Heart left ventricle (tissue), 16 donors: Measurements from ENCODE around the gene CYB5R3. TPM values are rescaled to one million over a fixed set of nuclear protein-coding genes. Genes with fewer than 3 reads are reported as not detected.
"Not testable (repeated sequence)": the region's sequence is repeated elsewhere in the genome, so short reads cannot be mapped to it uniquely, and the experiment has no call there.

Experiments used
- ATAC-seq, 4 donors: fragments of 200-7000 bp; cut with Tn5 transposase; one replicate each; pipeline ENCODE4 v1.9.1; 2020 to 2022; ENCODE audit warnings: moderate library complexity in 4 of 4, mild to moderate bottlenecking in 3 of 4, moderate number of reproducible peaks in 1 of 4
- DNase-seq, 5 donors: peaks; one replicate each; pipeline ENCODE4 v3.0.0-alpha.2; 2020
- H3K27ac ChIP-seq, 12 donors: fragments of 200-600 bp; sonication (generic) in 4 of 12; one replicate each; pipeline versions ENCODE4 v1.5.0 to v1.8.0; 2016 to 2022; ENCODE audit warnings: mild to moderate bottlenecking in 2 of 12
- H3K27me3 ChIP-seq, 9 donors: fragments of 200-600 bp; sonication (generic) in 2 of 9; one replicate each; pipeline versions ENCODE4 v1.5.1 to v1.8.0; 2016 to 2022; ENCODE audit warnings: mild to moderate bottlenecking in 3 of 9
- H3K36me3 ChIP-seq, 9 donors: fragments of 200-600 bp; sonication (generic) in 2 of 9; one replicate each; pipeline versions ENCODE4 v1.5.0 to v1.8.0; 2018 to 2022; ENCODE audit warnings: mild to moderate bottlenecking in 2 of 9
- H3K4me1 ChIP-seq, 12 donors: fragments of 200-600 bp; sonication (generic) in 4 of 12; one replicate each; pipeline versions ENCODE4 v1.5.0 to v1.8.0; 2016 to 2022; ENCODE audit warnings: mild to moderate bottlenecking in 3 of 12
- H3K4me3 ChIP-seq, 12 donors: fragments of 200-600 bp; sonication (generic) in 4 of 12; one replicate each; pipeline versions ENCODE4 v1.5.0 to v1.8.0; 2017 to 2022; ENCODE audit warnings: mild to moderate bottlenecking in 9 of 12, moderate library complexity in 4 of 12
- H3K9me3 ChIP-seq, 12 donors: fragments of 200-600 bp; sonication (generic) in 4 of 12; one replicate each; pipeline versions ENCODE4 v1.5.0 to v1.8.0; 2016 to 2022; ENCODE audit warnings: mild to moderate bottlenecking in 1 of 12
- POLR2A ChIP-seq, 2 donors: fragments of 450-650 bp; IDR thresholded peaks; one replicate each; pipeline ENCODE4 v1.6.1; 2017; ENCODE audit warnings: antibody characterized with exemption in 2 of 2, mild to moderate bottlenecking in 2 of 2, moderate library complexity in 2 of 2
- WGBS, 4 donors: extraction: QIAGEN DNeasy Blood & Tissue Kit in 2 of 4; methylation state at CpG; one replicate each; pipeline versions ENCODE4 v1.1.5 to v1.1.7; 2013 to 2018; 5-methylcytosine and 5-hydroxymethylcytosine counted together
- intact Hi-C, 10 donors: fragments of 100-400 bp; cut with DNase I; formaldehyde crosslinking; loops; one replicate each; pipeline versions ENCODE4 v1.11.1 to v1.14.2; 2022
- polyA plus RNA-seq, 2 donors: library from polyadenylated mRNA; stranded (reverse); fragments of 200-250 nt; gene quantifications; one replicate each; pipeline ENCODE4 v1.2.3, GENCODE V29; 2013
- total RNA-seq, 9 donors: library from RNA; depleted of rRNA in 2 of 9; stranded (reverse); fragments of >200 nt in 2 of 9; fragmentation: NEBNext Ultra II Directional in 3 of 9; extraction: Animal tissue kit (Norgen Biotek cat#: 25700) in 3 of 9; gene quantifications; one replicate each; pipeline versions ENCODE4 v1.1.0 to v1.2.4, GENCODE V29; 2016 to 2023
- TF ChIP-seq, protein P1 (sequence below), 12 donors: fragments of 200-600 bp; sonication (generic) in 4 of 12; IDR thresholded peaks; one replicate each; pipeline versions ENCODE4 v1.5.0 to v1.8.0; 2018 to 2022; ENCODE audit warnings: antibody characterized with exemption in 12 of 12, mild to moderate bottlenecking in 5 of 12
- donor health status: ischemic (EF 13 %, LVEDD 7.1; RV severe dilation, severe dysfunction).
- donor health status: healthy with polysubstance abuse.
- donor health status: DM: no; HTN: yes; CAD: no.
- donor health status: DM: no; HTN: no; CAD: no.
- donor health status: ischemic (EF 25% LVEDD 6.9; RV normal size, moderate dysfunction).
- donor health status: ischemic (EF 25% LVEDD 5.7; RV mildly dilated, moderate dysfunction).
- donor health status: healthy.
- donor health status: DM: yes; HTN: yes; CAD: no.
- donor health status: ischemic (EF 35%, LVEDD 5.7; RV mildly dilated, moderate dysfunction).
- donor health status: nonischemic (EF 11% LVEDD 7.7; RV severe dilation, severe dysfunction).
- donor health status: DM: yes; HTN: yes; CAD: no.
- donor health status: PGD.
- donor health status: ischemic (EF 29% LVEDD 5.4; RV normal size, mild dysfunction).
- donor health status: nonischemic (EF 23%, LVEDD 6.1; RV moderate dilation, normal function).

Gene CYB5R3
- total and polyA plus RNA-seq, 11 donors: 135 to 459 (median 305) TPM

DNA sequence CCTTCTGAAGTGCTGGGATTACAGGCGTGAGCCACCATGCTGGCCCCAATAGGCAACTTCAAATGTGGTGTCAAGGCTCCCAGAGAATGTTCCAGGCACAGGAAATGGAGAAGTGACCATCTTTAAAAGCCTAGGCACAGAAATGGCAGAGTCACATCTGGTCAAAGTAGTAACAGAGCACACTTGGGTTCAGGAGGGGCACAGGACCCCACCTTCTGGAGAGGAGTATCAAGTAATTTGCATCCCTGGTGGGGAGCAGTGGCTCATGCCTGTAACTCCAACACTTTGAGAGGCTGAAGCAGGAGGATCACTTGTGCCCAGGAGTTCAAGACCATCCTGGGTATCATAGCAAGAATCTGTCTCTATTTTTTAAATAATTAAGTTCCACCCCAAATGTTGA lies 66.2 kb downstream of the CYB5R3 start:
- no peak for DNase-seq
- WGBS, 4 donors: 92 to 100% (median 97%) methylated on average over 1 of the region's 1 CpG

DNA sequence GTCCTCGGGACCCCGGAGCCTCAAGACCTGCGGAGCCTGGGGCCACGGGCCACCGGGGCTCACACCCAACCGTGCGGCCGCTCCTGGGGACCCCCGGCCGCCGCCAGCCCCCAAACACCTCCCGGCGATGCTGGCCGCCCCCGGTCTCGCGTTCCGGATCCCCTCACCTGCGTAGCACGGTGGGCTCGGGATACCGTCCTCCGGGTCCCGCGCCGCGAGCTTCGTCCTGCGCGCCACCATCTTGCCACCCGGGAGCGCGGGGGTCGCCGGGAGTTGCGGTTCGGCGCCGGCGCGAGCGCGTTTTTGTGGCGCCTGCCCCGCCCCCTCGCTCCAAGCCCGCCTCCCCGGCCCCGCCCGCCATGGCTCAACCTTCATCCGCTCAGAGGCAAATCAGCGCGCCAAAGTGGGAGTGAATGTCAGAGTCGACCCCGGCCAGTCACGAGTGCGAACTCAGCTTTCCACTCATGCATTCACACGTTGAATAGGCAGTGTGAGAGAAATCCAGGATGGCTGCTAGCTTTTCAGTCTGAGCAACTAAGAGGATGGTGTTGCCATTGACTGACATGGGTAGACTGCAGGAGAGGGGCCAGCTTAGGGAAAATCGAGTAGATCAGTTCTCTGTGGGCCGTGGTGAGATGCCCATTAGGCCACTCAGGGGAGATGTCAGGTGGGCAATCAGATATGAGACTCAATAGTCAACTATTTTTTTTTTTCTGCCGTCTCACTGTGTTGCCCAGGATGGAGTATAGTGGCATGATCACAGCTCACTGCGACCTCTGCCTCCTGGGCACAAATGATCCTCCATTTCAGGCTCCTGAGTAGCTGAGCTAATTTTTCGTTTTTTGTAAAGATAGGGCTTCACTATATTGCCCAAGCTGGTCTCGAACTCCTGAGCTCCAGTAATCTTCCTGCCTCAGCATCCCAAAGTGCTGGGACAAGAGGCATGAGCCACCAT lies 67.2 kb downstream of the CYB5R3 start:
- Histone ChIP-seq H3K27me3 (no peaks in the 10 kb centered on the region), H3K4me3 (peak overlapping the region; percentile 54 to 99 (median 82)), H3K9me3 (no peaks in the 10 kb centered on the region), H3K4me1 (peaks cover 0 to 21% (median 11%) of the 10 kb centered on the region in 12 donors), H3K27ac (peak overlapping the region in 6 of 12 donors; percentile 46 to 74 (median 70)), H3K36me3 (peaks cover 0 to 69% (median 52%) of the 10 kb centered on the region in 9 donors)
- intact Hi-C loops: no loop called here
- TF ChIP-seq POLR2A (IDR thresholded peaks at IDR 0.05): peak in 1 of 2 donors; percentile 61
- TF ChIP-seq, protein P1, sequence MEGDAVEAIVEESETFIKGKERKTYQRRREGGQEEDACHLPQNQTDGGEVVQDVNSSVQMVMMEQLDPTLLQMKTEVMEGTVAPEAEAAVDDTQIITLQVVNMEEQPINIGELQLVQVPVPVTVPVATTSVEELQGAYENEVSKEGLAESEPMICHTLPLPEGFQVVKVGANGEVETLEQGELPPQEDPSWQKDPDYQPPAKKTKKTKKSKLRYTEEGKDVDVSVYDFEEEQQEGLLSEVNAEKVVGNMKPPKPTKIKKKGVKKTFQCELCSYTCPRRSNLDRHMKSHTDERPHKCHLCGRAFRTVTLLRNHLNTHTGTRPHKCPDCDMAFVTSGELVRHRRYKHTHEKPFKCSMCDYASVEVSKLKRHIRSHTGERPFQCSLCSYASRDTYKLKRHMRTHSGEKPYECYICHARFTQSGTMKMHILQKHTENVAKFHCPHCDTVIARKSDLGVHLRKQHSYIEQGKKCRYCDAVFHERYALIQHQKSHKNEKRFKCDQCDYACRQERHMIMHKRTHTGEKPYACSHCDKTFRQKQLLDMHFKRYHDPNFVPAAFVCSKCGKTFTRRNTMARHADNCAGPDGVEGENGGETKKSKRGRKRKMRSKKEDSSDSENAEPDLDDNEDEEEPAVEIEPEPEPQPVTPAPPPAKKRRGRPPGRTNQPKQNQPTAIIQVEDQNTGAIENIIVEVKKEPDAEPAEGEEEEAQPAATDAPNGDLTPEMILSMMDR (IDR thresholded peaks at IDR 0.05): no peak
- DNase-seq (peak; percentile 71 to 88 (median 84)), ATAC-seq (peak; percentile 59 to 93 (median 89))
- 5 to 15% (median 6%) methylated on average over 22 to 64 of the region's 64 CpGs for WGBS, 4 donors

More for the DNA sequence above, 66.2 kb downstream of the CYB5R3 start:
- TF ChIP-seq POLR2A (IDR thresholded peaks at IDR 0.05): no peak
- TF ChIP-seq, protein P1 (IDR thresholded peaks at IDR 0.05): no peak
- no peak for ATAC-seq
- H3K4me3 ChIP-seq: no peak overlapping the region
- H3K27me3 ChIP-seq: no peaks in the 10 kb centered on the region
- peaks cover 0 to 70% (median 58%) of the 10 kb centered on the region in 9 donors for H3K36me3 ChIP-seq
- H3K9me3 ChIP-seq: no peaks in the 10 kb centered on the region
- H3K4me1 ChIP-seq: peaks cover 0 to 31% (median 11%) of the 10 kb centered on the region in 12 donors
- intact Hi-C loops: no loop called here
- H3K27ac ChIP-seq: no peak overlapping the region

DNA sequence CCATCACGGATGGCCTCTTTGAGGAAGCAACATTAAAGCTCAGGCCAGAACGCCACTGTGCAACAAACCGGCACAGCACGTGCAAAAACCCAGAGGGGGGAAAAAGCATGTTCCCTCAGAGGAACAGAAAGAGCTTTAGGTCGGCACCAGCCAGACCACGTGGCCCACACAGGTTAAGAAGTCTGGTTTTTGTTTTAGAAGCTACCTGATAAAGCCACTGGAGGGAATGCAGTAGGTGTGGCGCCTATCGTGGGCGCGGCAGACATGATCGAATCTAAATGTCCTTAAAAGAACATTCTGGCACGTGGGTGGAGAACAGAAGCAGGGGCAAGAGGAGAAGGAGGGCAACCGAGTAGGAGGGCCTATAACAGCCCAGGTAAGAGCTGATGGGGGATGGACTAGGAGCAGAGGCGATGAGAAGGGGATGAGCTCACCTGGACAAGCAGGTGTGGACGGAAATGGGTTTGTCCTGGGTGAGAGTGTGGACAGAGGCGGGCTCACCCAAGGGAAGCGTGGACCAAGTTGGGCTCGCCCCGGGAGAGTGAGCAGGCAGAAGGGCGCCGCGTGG lies 67.9 kb downstream of the CYB5R3 start:
- ATAC-seq, DNase-seq: not testable (repeated sequence)
- 0 to 1% (median 0%) methylated on average over 11 to 14 of the region's 22 CpGs for WGBS, 4 donors

DNA sequence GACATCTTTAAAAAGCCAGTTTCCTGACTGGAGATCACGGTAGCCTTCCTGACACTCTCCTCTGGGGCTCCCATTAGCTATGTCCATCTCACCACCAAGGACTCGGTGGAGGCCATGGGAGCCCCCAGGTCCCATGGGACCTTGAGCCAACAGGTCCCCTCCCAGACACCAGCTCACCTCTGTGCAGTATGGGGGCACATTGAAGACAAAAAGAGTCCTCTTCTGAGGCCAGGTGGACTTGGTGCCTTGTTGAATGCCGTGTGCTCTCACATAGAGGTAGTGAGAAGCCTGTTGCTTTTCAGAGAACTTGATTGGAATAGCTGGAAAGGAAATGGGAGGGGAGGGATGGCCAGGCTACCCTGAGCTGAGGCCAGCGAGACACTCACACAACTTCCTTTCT lies 69.2 kb downstream of the CYB5R3 start:
- DNase-seq, H3K4me3 ChIP-seq, H3K9me3 ChIP-seq, H3K27ac ChIP-seq, ATAC-seq, H3K27me3 ChIP-seq, intact Hi-C loops: not testable (repeated sequence)
- 77 to 82% (median 79%) methylated on average over 2 to 3 of the region's 4 CpGs for WGBS, 4 donors
- Histone ChIP-seq H3K36me3 (peaks cover 0 to 51% (median 34%) of the 10 kb centered on the region in 9 donors), H3K4me1 (peaks cover 0 to 19% (median 10%) of the 10 kb centered on the region in 12 donors)

More for the DNA sequence above, 67.9 kb downstream of the CYB5R3 start:
- Histone ChIP-seq H3K36me3 (peaks cover 0 to 63% (median 46%) of the 10 kb centered on the region in 9 donors), H3K4me1 (peaks cover 0 to 19% (median 11%) of the 10 kb centered on the region in 12 donors), H3K4me3 (peak overlapping the region; percentile 54 to 99 (median 82)), H3K27ac (peak overlapping the region in 6 of 12 donors; percentile 46 to 74 (median 70))
- H3K9me3 ChIP-seq, intact Hi-C loops, H3K27me3 ChIP-seq: not testable (repeated sequence)
